ENCODE data around the gene LRRC8C.

The LRRC8C gene

GRCh38 chr1:89643577-89643976, 10.7 kb downstream of the LRRC8C start:
- no peak for DNase-seq (ENCODE audit: low read depth, low spot score)
- in situ Hi-C loops (cut with HindIII; ENCODE audit: low sequenced_read_pairs) = no loop called here
- TF ChIP-seq CTCF (IDR thresholded peaks at IDR 0.05; ENCODE audit: low read depth, low read length) = no peak
- no peak overlapping the region for H3K4me3 ChIP-seq (ENCODE audit: low read depth, low read length)

- TF ChIP-seq CTCF (IDR thresholded peaks at IDR 0.05; ENCODE audit: low read depth, low read length) = no peak
- DNase-seq (ENCODE audit: low read depth, low spot score) = no peak
- in situ Hi-C loops (cut with HindIII; ENCODE audit: low sequenced_read_pairs) = no loop called here
- no peak overlapping the region for H3K4me3 ChIP-seq (ENCODE audit: low read depth, low read length)
Measured at GRCh38 chr1:89644119-89644814, 11.3 kb downstream of the LRRC8C start.

- TF ChIP-seq CTCF (IDR thresholded peaks at IDR 0.05; ENCODE audit: low read depth, low read length) = no peak
- in situ Hi-C loops (cut with HindIII; ENCODE audit: low sequenced_read_pairs) = no loop called here
- H3K4me3 ChIP-seq (ENCODE audit: low read depth, low read length) = no peak overlapping the region
- DNase-seq (ENCODE audit: low read depth, low spot score) = no peak
Measured at GRCh38 chr1:89646259-89646658, 13.3 kb downstream of the LRRC8C start.

GRCh38 chr1:89649783-89650182, 16.9 kb downstream of the LRRC8C start:
- DNase-seq (ENCODE audit: low read depth, low spot score) = no peak
- in situ Hi-C loops (cut with HindIII; ENCODE audit: low sequenced_read_pairs) = no loop called here
- TF ChIP-seq CTCF (IDR thresholded peaks at IDR 0.05; ENCODE audit: low read depth, low read length) = no peak
- H3K4me3 ChIP-seq (ENCODE audit: low read depth, low read length) = no peak overlapping the region

GRCh38 chr1:89652373-89652772, 19.5 kb downstream of the LRRC8C start:
- TF ChIP-seq CTCF (IDR thresholded peaks at IDR 0.05; ENCODE audit: low read depth, low read length) = no peak
- in situ Hi-C loops (cut with HindIII; ENCODE audit: low sequenced_read_pairs) = no loop called here
- no peak overlapping the region for H3K4me3 ChIP-seq (ENCODE audit: low read depth, low read length)
- no peak for DNase-seq (ENCODE audit: low read depth, low spot score)

GRCh38 chr1:89657886-89658285, 25.0 kb downstream of the LRRC8C start:
- H3K4me3 ChIP-seq (ENCODE audit: low read depth, low read length) = no peak overlapping the region
- TF ChIP-seq CTCF (IDR thresholded peaks at IDR 0.05; ENCODE audit: low read depth, low read length) = no peak
- peak; percentile 44 for DNase-seq (ENCODE audit: low read depth, low spot score)
- in situ Hi-C loops (cut with HindIII; ENCODE audit: low sequenced_read_pairs) = no loop called here
